Cardiac muscle cell (in vitro differentiated cells and primary cell): ENCODE data around the gene RANBP3. TPM values are rescaled to one million over a fixed set of nuclear protein-coding genes. Genes with fewer than 3 reads are reported as not detected.
A peak's percentile ranks its signal among the peaks of the same experiment; 100 is the strongest.
"Not testable (repeated sequence)": the region's sequence is repeated elsewhere in the genome, so short reads cannot be mapped to it uniquely, and the experiment has no call there.

ENCODE experiments used
- DNase-seq, 2 donors: peaks; one replicate each; pipeline versions ENCODE4 v3.0.0 to v3.0.0-alpha.2; 2010 to 2017; ENCODE audit warnings: low read depth in 1 of 2, low spot score in 1 of 2
- H3K27ac ChIP-seq: fragments of 200-600 bp; sonication (generic); 2 replicates; pipeline ENCODE4 v1.5.1; 2016
- H3K27me3 ChIP-seq: fragments of 200-600 bp; sonication (generic); 2 replicates; pipeline ENCODE4 v1.6.0; 2016; ENCODE audit warnings: control low read depth
- H3K36me3 ChIP-seq: fragments of 200-600 bp; sonication (generic); 2 replicates; pipeline ENCODE4 v1.5.1; 2016; ENCODE audit warnings: control low read depth
- H3K4me1 ChIP-seq: fragments of 200-600 bp; sonication (generic); 2 replicates; pipeline ENCODE4 v1.8.1; 2017; ENCODE audit warnings: low read depth, mild to moderate bottlenecking, mixed run types
- H3K4me3 ChIP-seq: fragments of 200-600 bp; sonication (generic); 2 replicates; pipeline ENCODE4 v1.5.1; 2016; ENCODE audit warnings: mild to moderate bottlenecking
- H3K9me3 ChIP-seq: fragments of 200-600 bp; sonication (generic); 2 replicates; pipeline ENCODE4 v1.5.1; 2017; ENCODE audit warnings: low read depth, mild to moderate bottlenecking, control low read depth
- CTCF ChIP-seq: IDR thresholded peaks from 2 replicates; pipeline ENCODE4 v1.5.1; 2012; ENCODE audit warnings: low read depth, mild to moderate bottlenecking, low read length
- polyA plus RNA-seq: library from polyadenylated mRNA; unstranded; fragments of >200 nt; fragmentation: Nextera tagmentation; extraction: Ambion mirVana; gene quantifications from 2 replicates; pipeline ENCODE4 v1.2.1, GENCODE V29; 2016
- total RNA-seq: library from RNA; depleted of rRNA; stranded (reverse); fragments of >200 nt; gene quantifications from 2 replicates; pipeline ENCODE4 v1.2.3, GENCODE V29; 2016

The RANBP3 gene
- total and polyA plus RNA-seq, 2 experiments from 2014 or later, result 17.7 to 108 TPM

GRCh38 chr19:5890099-5890498, 87.8 kb downstream of the RANBP3 start:
- H3K27me3 ChIP-seq, result no peaks in the 10 kb centered on the region
- DNase-seq, result no peak
- no peak overlapping the region for H3K4me3 ChIP-seq
- no peaks in the 10 kb centered on the region for H3K36me3 ChIP-seq
- TF ChIP-seq CTCF, result no peak
- H3K9me3 ChIP-seq, result no peaks in the 10 kb centered on the region
- peaks cover 18% of the 10 kb centered on the region for H3K4me1 ChIP-seq
- H3K27ac ChIP-seq, result no peak overlapping the region

- no peaks in the 10 kb centered on the region for H3K27me3 ChIP-seq
- no peak for TF ChIP-seq CTCF
- H3K9me3 ChIP-seq, result no peaks in the 10 kb centered on the region
- H3K4me1 ChIP-seq, result peaks cover 12% of the 10 kb centered on the region
- H3K36me3 ChIP-seq, result no peaks in the 10 kb centered on the region
- no peak overlapping the region for H3K27ac ChIP-seq
- no peak for DNase-seq
- no peak overlapping the region for H3K4me3 ChIP-seq
Measured at GRCh38 chr19:5889288-5889971, 88.5 kb downstream of the RANBP3 start.

- not testable (repeated sequence) for H3K27me3 ChIP-seq, DNase-seq, H3K4me3 ChIP-seq, H3K36me3 ChIP-seq, H3K4me1 ChIP-seq, H3K27ac ChIP-seq, H3K9me3 ChIP-seq
Measured at GRCh38 chr19:5884065-5884811, 93.7 kb downstream of the RANBP3 start.

- H3K4me3 ChIP-seq, DNase-seq, H3K9me3 ChIP-seq, H3K27me3 ChIP-seq, H3K36me3 ChIP-seq, H3K4me1 ChIP-seq: not testable (repeated sequence)
- H3K27ac ChIP-seq, result peak overlapping the region; percentile 36
Measured at GRCh38 chr19:5883157-5883873, 94.6 kb downstream of the RANBP3 start.

- no peaks in the 10 kb centered on the region for H3K36me3 ChIP-seq
- H3K27ac ChIP-seq, result peak overlapping the region; percentile 78
- H3K4me3 ChIP-seq, result no peak overlapping the region
- DNase-seq, result no peak
- H3K9me3 ChIP-seq, result no peaks in the 10 kb centered on the region
- H3K27me3 ChIP-seq, result no peaks in the 10 kb centered on the region
- TF ChIP-seq CTCF, result no peak
- H3K4me1 ChIP-seq, result peaks cover 8% of the 10 kb centered on the region
Measured at GRCh38 chr19:5882421-5882968, 95.4 kb downstream of the RANBP3 start.

- no peak overlapping the region for H3K4me3 ChIP-seq
- H3K9me3 ChIP-seq, result no peaks in the 10 kb centered on the region
- no peaks in the 10 kb centered on the region for H3K27me3 ChIP-seq
- H3K27ac ChIP-seq, result peak overlapping the region; percentile 78
- no peaks in the 10 kb centered on the region for H3K36me3 ChIP-seq
- H3K4me1 ChIP-seq, result peaks cover 9% of the 10 kb centered on the region
- DNase-seq, result no peak
- TF ChIP-seq CTCF, result no peak
Measured at GRCh38 chr19:5881543-5882299, 96.2 kb downstream of the RANBP3 start.
